NCI-H82 treated with DMSO at 0.1 percent for 48 hours (cell line): ENCODE data around the gene PNPLA1.

Source experiments
- DNase-seq: peaks from one replicate; lab custom pipeline; 2025; ENCODE audit not compliant: unreplicated experiment; lab: John Stamatoyannopoulos, UW

Gene PNPLA1

GRCh38 chr6:36350681-36351571 lies 81.1 kb downstream of the PNPLA1 start:
- no peak for DNase-seq

DNA sequence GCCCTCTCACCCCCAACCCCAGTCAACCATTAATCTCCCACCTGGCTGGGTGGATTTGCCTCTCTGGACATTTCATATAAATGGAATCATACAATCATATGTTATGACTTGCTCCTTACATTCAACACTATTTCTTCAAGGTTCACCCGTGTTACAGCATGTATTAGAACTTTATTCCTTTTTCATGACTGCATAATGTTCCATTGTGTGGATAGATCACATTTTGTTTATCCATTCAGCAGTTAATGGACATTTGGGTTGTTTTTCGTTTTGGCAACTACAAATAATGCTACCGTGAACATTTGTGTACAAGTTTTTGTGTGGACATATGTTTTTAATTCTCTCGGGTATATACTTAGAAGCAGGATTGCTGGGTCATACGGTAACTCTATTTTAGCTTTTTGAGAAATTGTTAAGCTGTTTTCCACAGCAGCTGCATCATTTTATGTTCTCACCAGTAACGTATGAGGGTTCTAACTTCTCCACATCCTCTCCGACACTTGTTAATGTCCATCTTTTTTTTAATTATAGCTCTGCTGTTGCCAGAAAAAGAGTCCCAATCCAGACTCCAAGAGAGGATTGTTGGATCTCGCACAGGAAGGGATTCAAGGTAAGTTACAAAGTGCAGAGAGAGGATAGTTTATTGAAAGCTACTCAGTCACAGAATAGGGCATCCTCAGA lies 82.8 kb downstream of the PNPLA1 start:
- no peak for DNase-seq

GRCh38 chr6:36353411-36353915 lies 83.6 kb downstream of the PNPLA1 start:
- DNase-seq = no peak

DNA sequence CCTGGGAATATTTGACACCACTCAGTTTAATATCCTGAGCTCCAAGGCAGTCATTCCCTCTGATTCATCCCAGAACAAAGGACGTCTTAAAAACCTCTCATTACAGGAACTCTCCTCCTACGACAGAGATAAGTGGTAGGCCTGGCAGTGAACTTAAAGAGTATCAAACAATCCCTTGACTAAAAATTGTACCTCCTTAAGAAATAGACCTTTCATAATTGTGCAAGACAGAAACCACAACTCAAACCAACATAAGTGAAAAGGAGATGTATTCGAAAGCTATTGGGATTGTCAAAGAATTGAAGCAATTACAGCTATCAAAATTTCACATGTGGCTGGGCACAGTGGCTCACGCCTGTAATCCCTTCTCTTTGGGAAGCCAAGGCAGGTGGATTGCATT lies 86.0 kb downstream of the PNPLA1 start:
- no peak for DNase-seq

- no peak for DNase-seq
Measured at GRCh38 chr6:36357872-36358225, 88.0 kb downstream of the PNPLA1 start.
